AG04450 (cell line): ENCODE measurements around the gene NCAN. TPM values are rescaled to one million over a fixed set of nuclear protein-coding genes. Genes with fewer than 3 reads are reported as not detected.
"Not testable (repeated sequence)": the region's sequence is repeated elsewhere in the genome, so short reads cannot be mapped to it uniquely, and the experiment has no call there.

Experiments used
- CTCF ChIA-PET: fragments of 300-600, 350-600 bp; formaldehyde crosslinking; extraction: SDS; loops from one replicate; lab custom pipeline; 2022; ENCODE audit warnings: antibody characterized with exemption, inconsistent platforms; lab: Charles Lee
- POLR2A ChIA-PET: fragments of 350-600 bp; formaldehyde crosslinking; extraction: SDS; loops from one replicate; lab custom pipeline; 2021; ENCODE audit warnings: antibody characterized with exemption, inconsistent platforms; lab: Yijun Ruan, JAX
- DNase-seq: peaks from one replicate; pipeline ENCODE4 v3.0.0-alpha.2; 2011; ENCODE audit warnings: low read depth, low spot score
- H3K27ac ChIP-seq: one replicate; pipeline ENCODE4 v1.5.1; 2012; ENCODE audit warnings: low read depth, low read length, control low read depth
- H3K27me3 ChIP-seq: one replicate; pipeline ENCODE4 v1.6.0; 2012; ENCODE audit warnings: low read length; ENCODE audit not compliant: control insufficient read depth, insufficient read depth
- H3K4me3 ChIP-seq: 2 replicates; pipeline ENCODE4 v1.5.1; 2011; ENCODE audit warnings: mild to moderate bottlenecking, low read depth, low read length, control low read depth
- H3K9me3 ChIP-seq: 2 replicates; pipeline ENCODE4 v1.5.1; 2012; ENCODE audit warnings: low read length; ENCODE audit not compliant: control insufficient read depth, insufficient read depth
- polyA plus RNA-seq: library from polyadenylated mRNA; depleted of rRNA; stranded (reverse); fragments of >200 nt; gene quantifications from 2 replicates; pipeline ENCODE4 v1.2.3, GENCODE V29; 2011
- TF ChIP-seq, protein P1 (sequence below): IDR thresholded peaks from 2 replicates; pipeline ENCODE4 v1.5.1; 2011; ENCODE audit warnings: low read depth, low read length, control low read depth, inconsistent platforms

NCAN gene
- polyA plus RNA-seq, 1 experiment: not detected

DNA sequence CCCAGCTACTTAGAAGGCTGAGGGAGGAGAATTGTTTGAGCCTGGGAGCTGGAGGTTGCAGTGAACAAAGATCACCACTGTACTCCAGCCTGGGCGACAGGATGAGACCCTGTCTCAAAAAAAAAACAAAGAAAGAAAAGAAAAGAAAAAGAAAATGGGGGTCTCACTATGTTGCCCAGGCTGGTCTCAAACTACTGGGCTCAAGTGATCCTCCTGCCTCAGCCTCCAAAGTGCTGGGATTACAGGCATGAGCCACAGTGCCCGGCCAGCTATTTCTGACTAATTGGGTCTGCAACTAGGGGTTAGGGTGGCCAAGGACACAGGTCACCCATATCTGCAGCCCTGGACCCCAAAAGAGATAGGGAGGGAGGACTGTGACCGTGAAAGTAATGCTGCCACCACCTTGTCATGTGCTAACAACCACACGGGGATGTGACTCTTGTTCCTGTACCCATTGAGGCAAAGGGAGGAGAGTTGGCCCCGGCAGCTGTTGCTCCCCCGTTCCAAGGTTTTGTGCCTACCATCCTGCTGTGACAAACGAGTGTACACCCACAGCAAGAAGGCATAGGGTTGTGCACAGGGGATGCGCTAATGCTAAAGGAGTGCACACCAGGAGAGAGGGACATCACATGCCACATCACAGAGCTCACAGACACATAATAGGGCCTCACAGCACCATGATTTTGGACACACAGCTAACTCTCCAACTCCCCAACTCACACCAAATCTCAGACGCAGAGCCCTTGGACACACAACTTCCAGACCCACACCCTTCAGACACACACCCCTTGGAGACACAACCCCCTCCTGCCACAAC is 42.3 kb upstream of the NCAN start:
- Histone ChIP-seq H3K27me3 (no peaks in the 10 kb centered on the region), H3K4me3 (peak overlapping the region; percentile 39), H3K9me3 (no peaks in the 10 kb centered on the region; the same call in 1 of the 2 replicates), H3K27ac (no peak overlapping the region)
- CTCF ChIA-PET: interaction anchor here (0.5 to 1.2 kb wide), 2 partner anchors 11 to 27 kb away, joined by 3 to 4 read pairs; no protein-coding TSS in a partner anchor
- TF ChIP-seq, protein P1, sequence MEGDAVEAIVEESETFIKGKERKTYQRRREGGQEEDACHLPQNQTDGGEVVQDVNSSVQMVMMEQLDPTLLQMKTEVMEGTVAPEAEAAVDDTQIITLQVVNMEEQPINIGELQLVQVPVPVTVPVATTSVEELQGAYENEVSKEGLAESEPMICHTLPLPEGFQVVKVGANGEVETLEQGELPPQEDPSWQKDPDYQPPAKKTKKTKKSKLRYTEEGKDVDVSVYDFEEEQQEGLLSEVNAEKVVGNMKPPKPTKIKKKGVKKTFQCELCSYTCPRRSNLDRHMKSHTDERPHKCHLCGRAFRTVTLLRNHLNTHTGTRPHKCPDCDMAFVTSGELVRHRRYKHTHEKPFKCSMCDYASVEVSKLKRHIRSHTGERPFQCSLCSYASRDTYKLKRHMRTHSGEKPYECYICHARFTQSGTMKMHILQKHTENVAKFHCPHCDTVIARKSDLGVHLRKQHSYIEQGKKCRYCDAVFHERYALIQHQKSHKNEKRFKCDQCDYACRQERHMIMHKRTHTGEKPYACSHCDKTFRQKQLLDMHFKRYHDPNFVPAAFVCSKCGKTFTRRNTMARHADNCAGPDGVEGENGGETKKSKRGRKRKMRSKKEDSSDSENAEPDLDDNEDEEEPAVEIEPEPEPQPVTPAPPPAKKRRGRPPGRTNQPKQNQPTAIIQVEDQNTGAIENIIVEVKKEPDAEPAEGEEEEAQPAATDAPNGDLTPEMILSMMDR: no peak
- POLR2A ChIA-PET: no interaction called here
- no peak for DNase-seq

GRCh38 chr19:19170053-19170872 is 41.5 kb upstream of the NCAN start, which contains the start of gene MEF2B:
Gene MEF2B (minus strand): TSS chr19:19170263. CDS start chr19:19150735, 19,528 bp downstream.
- ChIA-PET POLR2A (no interaction called here), CTCF (interaction anchor here (0.5 to 1.2 kb wide), 3 partner anchors 12 to 26 kb away, joined by 3 to 5 read pairs (median 4); no protein-coding TSS in a partner anchor)
- TF ChIP-seq, protein P1: no peak
- peak within 1 kb of the TSS; percentile 39 for H3K4me3 ChIP-seq
- H3K9me3 ChIP-seq: no peaks in the 10 kb centered on the region; the same call in 1 of the 2 replicates
- no peak within 1 kb of the TSS for H3K27ac ChIP-seq
- DNase-seq: no peak
- no peaks in the 10 kb centered on the region for H3K27me3 ChIP-seq

- Histone ChIP-seq H3K27ac (no peak overlapping the region), H3K9me3 (no peaks in the 10 kb centered on the region; the same call in 1 of the 2 replicates), H3K4me3 (no peak overlapping the region), H3K27me3 (no peaks in the 10 kb centered on the region)
- no peak for DNase-seq
- ChIA-PET POLR2A (no interaction called here), CTCF (interaction anchor here (1.0 kb wide), 1 partner anchor 25 kb away, joined by 5 read pairs; no protein-coding TSS in a partner anchor)
- TF ChIP-seq, protein P1: no peak
Observed at GRCh38 chr19:19170873-19171672, 40.7 kb upstream of the NCAN start.

- Histone ChIP-seq H3K27me3 (no peaks in the 10 kb centered on the region), H3K9me3 (no peaks in the 10 kb centered on the region; the same call in 1 of the 2 replicates), H3K4me3 (0 out of 2 replicates have a peak overlapping the region, but pooled peaks have one; percentile 10), H3K27ac (peak overlapping the region; percentile 47)
- TF ChIP-seq, protein P1: no peak
- CTCF ChIA-PET: interaction anchor here (1.0 to 4.5 kb wide), 2 partner anchors 24 to 26 kb away, joined by 5 to 102 read pairs; no protein-coding TSS in a partner anchor
- peak; percentile 61 for DNase-seq
- POLR2A ChIA-PET: interaction anchor here (0.6 kb wide), 1 partner anchor 18 kb away, joined by 4 read pairs; no protein-coding TSS in a partner anchor
Observed at GRCh38 chr19:19171821-19172532, 39.8 kb upstream of the NCAN start.

DNA sequence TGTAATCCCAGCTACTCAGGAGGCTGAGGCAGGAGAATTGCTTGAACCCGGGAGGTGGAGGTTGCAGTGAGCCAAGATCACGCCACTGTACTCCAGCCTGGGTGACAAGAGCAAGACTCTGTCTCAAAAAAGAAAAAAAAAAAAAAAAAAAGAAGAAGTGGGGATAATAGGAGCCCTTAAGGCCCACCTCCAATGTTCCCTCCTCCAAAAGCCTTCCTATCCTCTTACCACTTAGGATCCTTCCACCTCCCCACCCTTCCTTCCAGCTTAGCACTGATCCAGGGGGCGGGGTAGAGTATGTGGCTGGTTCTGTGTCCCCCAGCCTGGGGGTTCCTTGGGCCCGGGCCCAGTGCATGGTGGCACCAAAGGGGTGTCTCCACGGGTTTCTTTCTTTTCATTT is 38.5 kb upstream of the NCAN start:
- DNase-seq, H3K27ac ChIP-seq, POLR2A ChIA-PET, H3K4me3 ChIP-seq, H3K27me3 ChIP-seq, H3K9me3 ChIP-seq: not testable (repeated sequence)
- CTCF ChIA-PET: interaction anchor here (3.3 to 4.5 kb wide), 2 partner anchors 16 to 25 kb away, joined by 35 to 102 read pairs; no protein-coding TSS in a partner anchor
